ENCODE measurements around the gene NEIL1.
"Not testable (repeated sequence)": the region's sequence is repeated elsewhere in the genome, so short reads cannot be mapped to it uniquely, and the experiment has no call there.

NEIL1 gene

DNA sequence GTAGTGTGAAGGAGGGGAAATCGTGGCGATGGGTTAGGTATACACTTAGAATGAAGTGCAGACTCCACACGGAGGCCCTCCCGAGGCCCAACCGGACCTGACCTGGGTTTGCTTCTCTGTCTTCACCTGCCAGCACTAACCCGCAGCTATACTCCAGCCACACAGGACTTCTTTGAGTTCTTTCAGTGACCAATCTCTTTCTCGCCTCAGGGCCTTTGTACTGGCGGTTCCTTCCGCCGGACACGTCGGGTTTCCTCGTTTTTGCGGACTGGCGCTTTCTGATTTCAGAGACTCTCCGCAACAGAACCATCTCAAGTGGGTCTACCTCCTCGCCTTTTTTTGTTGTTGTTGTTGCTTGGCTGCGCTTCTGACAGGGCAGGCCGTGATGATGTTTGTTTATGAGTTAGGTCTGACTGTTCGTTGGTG lies at the start of gene NEIL1:
TSS of gene NEIL1 (plus strand) at position 244 of the 426 bp plus-strand sequence. CDS start 1,867 bp downstream, outside the sequence.
- no peak for DNase-seq

DNA sequence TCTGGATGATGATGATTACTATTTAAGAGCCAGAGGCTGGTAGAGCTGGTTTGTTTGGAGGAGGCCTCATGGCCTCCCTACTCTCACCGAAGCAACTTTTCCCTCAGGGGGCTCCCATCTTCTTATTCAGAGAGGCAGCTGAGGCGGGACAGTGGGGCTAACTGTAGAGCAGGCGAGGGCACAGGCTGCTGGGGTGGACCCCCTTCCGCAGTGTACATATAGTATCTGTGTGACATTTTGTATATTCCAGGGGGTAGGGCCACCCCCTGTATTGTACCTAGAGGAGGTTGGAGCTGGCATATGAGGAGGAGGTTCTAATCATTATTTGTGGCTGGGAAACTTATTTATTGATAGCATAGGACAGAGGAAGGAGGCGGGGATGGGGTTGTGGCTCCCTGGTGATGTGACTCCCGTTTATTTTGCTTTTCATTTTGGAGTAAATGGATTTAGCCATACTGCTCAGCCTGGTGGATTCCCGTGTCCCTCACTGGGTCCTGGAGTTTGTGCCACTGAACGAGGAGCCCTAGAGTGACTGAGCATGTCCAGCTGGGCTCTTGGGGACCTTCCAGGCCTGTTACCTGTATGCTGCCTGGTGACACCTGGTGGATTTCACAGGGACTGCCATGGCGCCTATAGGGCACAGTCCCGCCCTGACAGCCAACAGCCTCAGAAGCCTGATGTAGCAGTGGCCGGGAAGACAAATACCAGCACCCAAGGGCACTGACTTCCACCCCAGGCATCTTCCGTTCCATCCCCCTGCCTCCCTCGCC lies 48.1 kb upstream of the NEIL1 start:
- not testable (repeated sequence) for DNase-seq

- not testable (repeated sequence) for DNase-seq
Measured at GRCh38 chr15:75299311-75299688, 47.5 kb upstream of the NEIL1 start.

- not testable (repeated sequence) for DNase-seq
Measured at GRCh38 chr15:75300026-75300425, 46.8 kb upstream of the NEIL1 start.

DNA sequence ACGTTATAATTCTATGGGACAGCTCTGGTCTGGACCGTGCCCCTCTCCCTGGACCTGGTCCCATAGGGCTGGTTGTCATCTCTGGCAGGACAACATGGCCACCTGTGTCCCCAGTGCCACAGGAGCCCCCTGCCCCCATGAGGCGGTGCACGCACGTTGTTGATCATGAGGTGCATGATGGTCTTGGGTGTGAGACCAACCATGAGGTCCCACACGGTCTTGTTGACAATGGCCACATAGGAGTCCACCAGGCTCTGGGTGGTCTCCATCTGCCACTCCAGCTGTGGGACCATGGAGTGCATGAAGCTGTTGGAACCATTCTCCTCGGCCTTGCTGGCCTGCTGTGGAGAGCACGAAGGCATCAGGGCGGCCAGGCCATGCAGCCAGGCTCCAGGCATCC lies 44.5 kb upstream of the NEIL1 start:
- no peak for DNase-seq

GRCh38 chr15:75302753-75303152 lies 44.1 kb upstream of the NEIL1 start:
- not testable (repeated sequence) for DNase-seq

- DNase-seq: no peak
Measured at GRCh38 chr15:75306188-75306587, 40.7 kb upstream of the NEIL1 start.

DNA sequence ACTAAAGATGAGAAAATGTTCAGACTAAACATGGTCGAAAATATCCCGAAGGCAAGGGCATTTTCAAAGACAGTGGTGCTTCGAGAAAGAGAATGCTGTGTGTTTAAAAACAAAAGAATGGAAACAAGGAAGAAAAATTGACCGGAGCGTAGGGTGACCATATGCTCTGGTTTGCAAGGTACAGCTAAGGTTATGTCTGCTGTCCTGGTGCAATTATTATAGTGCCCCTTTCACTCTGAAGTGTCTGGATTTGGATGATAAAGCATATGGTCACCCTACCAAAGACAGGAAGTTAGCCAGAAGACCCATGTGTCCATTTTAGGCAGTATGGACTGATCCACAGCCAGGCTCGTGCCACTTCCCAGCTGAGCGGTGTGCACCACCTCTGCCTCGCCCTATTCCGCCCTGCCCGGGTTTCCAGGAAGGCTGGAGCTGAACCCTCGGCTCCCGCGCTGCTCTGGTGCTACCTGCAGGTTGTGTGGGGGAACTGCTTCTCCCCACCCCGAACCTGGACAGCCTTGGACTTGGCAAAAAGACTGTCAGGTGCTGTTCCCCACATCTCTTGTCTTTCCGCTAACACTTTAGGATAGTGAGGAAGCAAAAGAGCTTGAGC lies 39.0 kb upstream of the NEIL1 start:
- DNase-seq: no peak

DNA sequence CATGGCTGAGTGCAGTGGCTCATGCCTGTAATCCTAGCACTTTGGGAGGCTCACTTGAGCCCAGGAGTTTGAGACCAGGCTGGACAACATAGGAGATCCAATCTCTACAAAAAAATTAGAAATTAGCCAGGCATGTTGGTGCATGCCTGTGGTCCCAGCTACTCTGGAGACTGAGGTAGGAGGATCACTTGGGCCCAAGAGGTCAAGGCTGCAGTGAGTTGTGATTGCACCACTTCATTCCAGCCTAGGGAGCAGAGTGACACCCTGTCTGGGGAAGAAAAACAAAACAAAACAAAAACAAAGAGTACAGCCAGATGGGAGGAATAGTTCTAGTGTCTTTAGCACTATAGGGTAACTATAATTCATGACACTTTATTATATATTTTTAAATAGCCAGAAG lies 37.1 kb upstream of the NEIL1 start:
- DNase-seq: no peak

- DNase-seq: not testable (repeated sequence)
Measured at GRCh38 chr15:75312548-75312947, 34.3 kb upstream of the NEIL1 start.

- no peak for DNase-seq
Measured at GRCh38 chr15:75313116-75313845, 33.6 kb upstream of the NEIL1 start.

DNA sequence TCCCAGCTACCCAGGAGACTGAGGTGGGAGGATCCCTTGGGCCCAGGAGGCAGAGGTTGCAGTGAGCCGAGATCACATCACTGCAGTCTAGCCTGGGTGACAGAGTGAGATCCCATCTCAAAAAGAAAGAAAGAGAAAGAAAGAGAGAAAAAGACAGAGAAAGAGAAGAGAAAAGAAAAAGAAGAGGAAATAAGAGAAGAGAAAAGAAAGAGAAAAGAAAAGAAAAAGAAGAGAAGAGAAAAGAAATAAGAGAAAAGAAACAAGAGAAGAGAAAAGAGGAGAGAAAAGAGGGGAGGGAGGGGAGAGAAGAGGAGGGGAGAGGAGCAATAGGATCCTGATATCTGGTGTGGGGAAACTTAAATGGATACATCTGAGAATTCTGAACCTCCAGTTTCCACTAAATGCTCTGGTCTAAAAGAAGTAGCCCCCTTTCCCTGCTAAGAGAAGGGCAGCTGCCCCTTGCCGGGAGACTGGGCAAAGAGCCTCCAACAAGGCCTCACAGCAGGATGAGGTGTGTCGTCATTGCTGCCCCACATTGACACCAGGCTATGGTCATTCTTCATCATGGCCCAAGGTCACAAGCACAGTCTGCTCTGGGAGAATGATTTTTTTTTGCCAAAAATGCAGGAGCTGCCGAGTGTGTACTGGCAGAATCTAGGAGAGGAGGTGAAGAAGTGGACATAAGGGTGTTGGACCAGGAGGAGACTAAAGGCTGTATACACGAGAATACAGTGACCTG lies 32.1 kb upstream of the NEIL1 start:
- DNase-seq: no peak

- not testable (repeated sequence) for DNase-seq
Measured at GRCh38 chr15:75319231-75319897, 27.5 kb upstream of the NEIL1 start.

GRCh38 chr15:75321711-75322110 lies 25.1 kb upstream of the NEIL1 start:
- no peak for DNase-seq

DNA sequence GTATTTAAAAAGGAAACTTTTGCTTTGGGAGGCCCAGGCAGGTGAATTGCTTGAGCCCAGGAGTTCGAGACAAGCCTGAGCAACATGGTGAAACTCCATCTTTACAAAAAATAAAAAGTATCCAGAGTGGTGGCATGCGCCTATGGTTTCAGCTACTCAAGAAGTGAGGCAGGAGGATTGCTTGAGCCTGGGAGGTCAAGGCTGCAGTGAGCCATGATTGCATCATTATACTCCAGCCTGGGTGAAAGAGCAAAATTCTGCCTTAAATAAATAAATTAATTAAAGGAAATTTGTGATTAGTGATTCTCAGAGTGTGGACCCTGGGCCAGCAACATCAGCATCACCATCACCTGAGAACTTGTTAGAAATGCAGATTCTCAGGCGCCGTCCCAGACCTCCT lies 20.9 kb upstream of the NEIL1 start:
- no peak for DNase-seq

GRCh38 chr15:75327005-75327404 lies 19.8 kb upstream of the NEIL1 start:
- DNase-seq: no peak

DNA sequence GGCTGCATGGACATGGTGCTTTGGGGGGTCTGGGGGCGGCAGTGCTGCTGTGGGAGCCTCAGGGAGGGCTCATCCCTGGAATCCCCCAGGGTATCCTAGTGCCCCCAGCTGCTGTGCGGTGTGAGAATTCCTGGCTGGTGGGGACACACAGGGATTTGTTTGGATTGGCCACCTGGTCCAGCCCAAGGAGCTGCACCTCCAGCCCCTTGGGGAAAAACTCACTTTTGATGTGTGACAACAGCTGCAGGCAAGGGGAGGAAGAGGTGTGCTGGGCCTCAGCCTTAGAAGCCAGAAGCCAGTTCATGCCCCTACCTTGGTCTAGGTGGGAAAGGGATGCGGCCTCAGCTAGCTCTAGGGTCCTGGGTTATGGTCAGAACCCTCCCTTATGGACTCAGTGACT lies 19.3 kb upstream of the NEIL1 start:
- DNase-seq: no peak

- DNase-seq: no peak
Measured at GRCh38 chr15:75328493-75329314, 18.1 kb upstream of the NEIL1 start.

GRCh38 chr15:75329571-75329970 lies 17.3 kb upstream of the NEIL1 start:
- DNase-seq: no peak

GRCh38 chr15:75332093-75332492 lies 14.7 kb upstream of the NEIL1 start:
- not testable (repeated sequence) for DNase-seq

DNA sequence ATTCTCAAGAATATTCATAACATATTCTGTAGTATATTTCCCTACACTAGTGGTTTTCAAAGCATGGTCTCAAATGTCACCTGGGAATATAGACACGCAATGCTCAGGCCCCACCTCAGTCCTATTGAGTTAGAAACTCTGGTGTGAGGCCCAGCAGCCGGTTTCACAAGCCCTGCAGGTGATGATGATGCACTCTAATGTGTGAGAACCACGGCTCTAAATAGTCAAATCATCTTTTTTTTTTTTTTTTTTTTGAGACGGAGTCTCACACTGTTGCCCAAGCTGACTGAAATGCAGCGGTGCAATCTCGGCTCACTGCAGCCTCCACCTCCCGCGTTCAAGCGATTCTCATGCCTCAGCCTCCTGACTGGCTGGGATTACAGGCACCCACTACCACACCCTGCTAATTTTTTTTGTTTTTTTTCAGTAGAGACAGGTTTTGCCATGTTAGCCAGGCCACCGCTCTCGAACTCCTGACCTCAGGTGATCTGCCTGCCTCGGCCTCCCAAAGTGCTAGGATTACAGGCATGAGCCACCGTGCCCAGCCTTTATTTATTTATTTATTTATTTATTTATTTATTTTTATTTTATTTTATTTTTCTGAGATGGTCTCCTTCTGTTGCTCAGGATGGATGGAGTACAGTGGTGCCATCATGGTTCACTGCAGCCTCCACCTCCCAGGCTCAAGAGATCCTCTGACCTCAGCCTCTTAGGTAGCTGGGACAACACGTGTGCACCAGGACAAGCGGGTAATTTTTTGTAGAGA lies 13.0 kb upstream of the NEIL1 start:
- DNase-seq: not testable (repeated sequence)
